Hematopoietic multipotent progenitor cell treated with erythropoietin and hydrocortisone succinate and interleukin-3 and kit ligand, for 8 days (in vitro differentiated cells): ENCODE results near the gene FGF12.
"Not testable (repeated sequence)": the region's sequence is repeated elsewhere in the genome, so short reads cannot be mapped to it uniquely, and the experiment has no call there.

Experiments
- DNase-seq: peaks from one replicate; pipeline ENCODE4 v3.0.0-alpha.2; 2015

The FGF12 gene

GRCh38 chr3:192727032-192727847 is at the start of gene FGF12:
FGF12 (minus strand) TSS chr3:192727541.
- DNase-seq, result no peak

GRCh38 chr3:192774341-192774740 is 47.0 kb upstream of the FGF12 start:
- DNase-seq, result not testable (repeated sequence)

GRCh38 chr3:192772240-192772894 is 45.0 kb upstream of the FGF12 start:
- DNase-seq, result no peak

- no peak for DNase-seq
Measured at GRCh38 chr3:192758654-192759053, 31.3 kb upstream of the FGF12 start.

- no peak for DNase-seq
Measured at GRCh38 chr3:192751148-192751547, 23.8 kb upstream of the FGF12 start.

GRCh38 chr3:192750201-192750600 is 22.9 kb upstream of the FGF12 start:
- no peak for DNase-seq

GRCh38 chr3:192747746-192748145 is 20.4 kb upstream of the FGF12 start:
- no peak for DNase-seq

GRCh38 chr3:192747145-192747544 is 19.8 kb upstream of the FGF12 start:
- no peak for DNase-seq

- no peak for DNase-seq
Measured at GRCh38 chr3:192745150-192745549, 17.8 kb upstream of the FGF12 start.

GRCh38 chr3:192744604-192745003 is 17.3 kb upstream of the FGF12 start:
- not testable (repeated sequence) for DNase-seq

- no peak for DNase-seq
Measured at GRCh38 chr3:192737506-192737905, 10.2 kb upstream of the FGF12 start.

- DNase-seq, result no peak
Measured at GRCh38 chr3:192731233-192731632, 3.9 kb upstream of the FGF12 start.

- no peak for DNase-seq
Measured at GRCh38 chr3:192726385-192726784, 956 bp downstream of the FGF12 start.

GRCh38 chr3:192719964-192720363 is 7.4 kb downstream of the FGF12 start:
- no peak for DNase-seq

- no peak for DNase-seq
Measured at GRCh38 chr3:192718156-192718555, 9.2 kb downstream of the FGF12 start.

GRCh38 chr3:192715126-192715525 is 12.2 kb downstream of the FGF12 start:
- DNase-seq, result no peak

GRCh38 chr3:192711126-192711525 is 16.2 kb downstream of the FGF12 start:
- DNase-seq, result not testable (repeated sequence)

- no peak for DNase-seq
Measured at GRCh38 chr3:192710366-192710765, 17.0 kb downstream of the FGF12 start.

GRCh38 chr3:192706272-192706671 is 21.1 kb downstream of the FGF12 start:
- DNase-seq, result no peak

GRCh38 chr3:192700885-192701284 is 26.5 kb downstream of the FGF12 start:
- DNase-seq, result no peak

- DNase-seq, result no peak
Measured at GRCh38 chr3:192696943-192697587, 30.3 kb downstream of the FGF12 start.

GRCh38 chr3:192687488-192688152 is 39.7 kb downstream of the FGF12 start:
- no peak for DNase-seq

- DNase-seq, result no peak
Measured at GRCh38 chr3:192685801-192686200, 41.5 kb downstream of the FGF12 start.
